NCI-H748 (cell line): Measurements from ENCODE around the gene RFX8.
"Not testable (repeated sequence)": the region's sequence is repeated elsewhere in the genome, so short reads cannot be mapped to it uniquely, and the experiment has no call there.

Experiments
- DNase-seq: peaks from one replicate; lab custom pipeline; 2025; ENCODE audit not compliant: unreplicated experiment; lab: John Stamatoyannopoulos, UW

RFX8 gene

GRCh38 chr2:101486994-101487393, 12.1 kb upstream of the RFX8 start:
- DNase-seq: no peak

DNA sequence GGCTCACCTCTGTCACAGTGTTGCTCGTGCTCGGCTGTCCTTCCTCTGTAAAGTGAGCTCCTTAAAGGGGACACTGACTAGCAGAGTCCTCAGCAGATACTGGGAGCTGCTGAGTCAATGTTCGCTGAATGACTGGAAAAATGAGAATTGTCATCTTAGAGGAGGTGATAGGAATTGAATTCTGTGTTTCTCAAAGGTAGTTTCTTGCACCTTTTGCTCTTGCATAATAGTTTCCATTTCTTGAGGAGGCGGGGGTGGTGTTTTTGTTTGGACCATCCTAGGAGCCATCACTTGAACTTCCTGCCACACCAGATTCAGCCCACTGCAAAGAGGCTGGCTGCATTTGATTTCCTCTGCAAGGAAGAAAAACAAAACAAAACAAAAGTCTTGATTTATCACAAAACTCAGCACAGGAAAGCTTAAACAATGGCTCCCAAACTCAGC, 11.4 kb upstream of the RFX8 start:
- no peak for DNase-seq

GRCh38 chr2:101485856-101486255, 10.9 kb upstream of the RFX8 start:
- DNase-seq: no peak

GRCh38 chr2:101480764-101481163, 5.9 kb upstream of the RFX8 start:
- DNase-seq: no peak

DNA sequence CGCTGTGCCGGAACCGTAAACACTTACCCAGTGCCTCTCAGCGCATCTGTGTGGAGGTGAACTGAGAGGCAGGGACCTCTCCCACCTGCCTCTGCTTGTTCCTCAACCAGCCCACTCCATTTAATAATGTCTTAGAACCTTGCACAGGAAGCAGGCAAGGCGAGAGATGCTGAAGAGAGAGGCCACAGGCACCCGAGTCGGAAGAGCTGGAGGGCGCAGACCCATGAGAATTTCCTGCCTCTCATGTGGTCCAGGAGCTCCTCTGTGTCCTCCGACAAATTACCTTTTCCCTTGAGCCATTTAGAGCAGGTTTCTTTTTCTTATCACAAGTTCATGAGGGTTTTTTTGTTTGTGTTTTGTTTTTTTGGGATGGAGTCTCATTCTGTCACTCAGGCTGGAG, 4.9 kb upstream of the RFX8 start:
- peak; percentile 36 for DNase-seq

- DNase-seq: peak; percentile 67
Measured at GRCh38 chr2:101479328-101479727, 4.4 kb upstream of the RFX8 start.

GRCh38 chr2:101478181-101479001, 3.5 kb upstream of the RFX8 start:
- no peak for DNase-seq

GRCh38 chr2:101477556-101477955, 2.6 kb upstream of the RFX8 start:
- DNase-seq: no peak

- no peak for DNase-seq
Measured at GRCh38 chr2:101476605-101477208, 1.8 kb upstream of the RFX8 start.

DNA sequence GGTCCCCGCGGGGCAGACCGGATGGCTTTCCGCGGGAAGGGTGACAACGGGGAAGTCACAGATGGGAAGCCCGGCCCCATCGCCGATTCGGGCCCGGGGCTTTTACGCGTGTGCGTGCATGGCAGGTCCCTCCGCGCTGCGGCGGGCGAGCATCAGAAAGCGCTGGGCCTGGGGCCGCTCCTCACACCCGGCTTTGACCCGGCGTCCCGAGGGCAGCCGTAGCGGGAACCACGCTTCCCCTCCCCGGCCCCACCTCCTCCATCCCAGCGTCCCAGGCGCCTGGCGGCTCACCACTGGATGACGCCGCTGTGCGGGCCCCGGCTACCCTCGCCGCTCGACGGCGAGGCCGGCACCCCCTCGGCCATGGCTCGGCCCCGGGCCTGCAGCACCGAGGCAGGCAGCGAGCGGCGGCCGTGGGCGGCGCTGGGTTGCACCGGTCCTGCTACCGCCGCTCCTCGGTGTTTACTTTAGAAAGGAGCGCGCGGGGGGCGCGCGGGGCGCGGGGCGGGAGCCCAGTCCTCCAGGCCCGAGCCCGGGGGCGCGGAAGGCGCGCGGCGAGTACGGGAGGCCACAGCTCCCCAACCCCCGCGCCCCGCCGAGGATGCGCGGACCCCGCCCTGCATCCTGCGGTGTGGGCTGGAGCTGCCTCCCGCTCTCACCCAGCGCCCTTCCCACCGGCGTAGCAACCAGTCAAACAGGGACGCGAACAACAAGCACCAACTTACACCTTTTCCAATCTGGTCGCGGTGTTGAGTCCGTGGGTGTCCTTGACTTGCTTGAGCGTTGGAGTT, 806 bp downstream of the RFX8 start:
- peak; percentile 63 for DNase-seq

GRCh38 chr2:101473591-101473910, 1.4 kb downstream of the RFX8 start:
- no peak for DNase-seq

DNA sequence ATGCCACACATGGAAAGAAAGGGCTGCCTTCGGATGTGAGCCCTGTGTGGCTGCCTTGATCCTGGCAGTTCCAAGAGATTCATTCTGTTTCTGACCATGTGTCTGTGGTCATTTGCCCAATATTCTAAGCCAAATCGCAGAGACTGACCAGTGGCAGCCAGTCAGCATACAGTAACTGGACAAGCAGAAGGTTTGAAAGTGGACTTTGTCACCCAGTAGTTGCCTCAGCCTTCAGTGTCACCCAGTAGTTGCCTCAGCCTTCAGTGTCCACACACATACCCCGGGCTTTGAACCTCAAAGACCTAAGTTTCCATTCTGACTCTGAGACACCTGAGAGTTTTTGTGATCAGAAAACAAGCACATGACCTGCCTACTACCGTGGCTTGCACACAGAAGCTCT, 5.0 kb downstream of the RFX8 start:
- no peak for DNase-seq

DNA sequence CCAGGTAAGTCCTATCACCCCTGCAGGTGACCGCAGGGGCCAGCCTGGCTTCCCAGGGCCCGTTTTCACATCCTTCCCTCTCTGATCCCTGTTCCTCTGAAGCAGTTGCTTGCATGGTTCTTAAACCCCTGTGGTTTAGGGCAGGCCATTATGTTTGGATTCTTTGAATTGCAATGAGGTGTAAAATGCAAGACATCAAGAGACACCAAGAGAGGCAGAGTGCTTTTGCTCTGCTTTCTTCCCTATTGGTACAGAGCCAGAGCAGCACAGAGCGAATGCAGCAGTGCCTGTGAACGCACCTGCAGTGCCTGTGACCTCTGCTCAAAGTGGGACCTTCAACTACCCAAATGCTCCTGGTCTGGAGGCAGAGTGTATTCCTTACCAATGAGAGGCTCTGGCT, 7.6 kb downstream of the RFX8 start:
- DNase-seq: no peak

- DNase-seq: no peak
Measured at GRCh38 chr2:101466426-101466825, 8.5 kb downstream of the RFX8 start.

GRCh38 chr2:101464841-101465240, 10.1 kb downstream of the RFX8 start:
- DNase-seq: no peak

GRCh38 chr2:101463911-101464641, 10.8 kb downstream of the RFX8 start:
- DNase-seq: no peak

DNA sequence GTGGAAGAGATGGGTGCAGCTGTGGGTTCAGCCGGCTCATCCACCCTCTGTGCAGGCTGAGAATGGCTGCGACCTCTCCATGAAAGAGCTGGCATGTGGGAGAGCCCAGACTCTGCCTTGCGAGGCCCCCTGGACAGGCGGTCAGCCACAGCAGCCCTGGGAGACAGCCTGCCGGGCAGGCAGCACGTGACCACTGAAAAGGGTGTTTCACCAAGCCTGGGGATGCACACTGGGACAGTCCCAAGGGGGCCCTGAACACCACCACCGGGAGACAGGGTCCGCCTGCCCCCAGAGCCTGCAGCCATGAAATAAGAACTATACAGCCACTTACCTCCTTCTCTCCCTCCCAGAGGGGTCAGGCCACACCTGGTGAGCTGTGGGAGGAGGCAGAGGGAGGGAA, 11.5 kb downstream of the RFX8 start:
- no peak for DNase-seq

DNA sequence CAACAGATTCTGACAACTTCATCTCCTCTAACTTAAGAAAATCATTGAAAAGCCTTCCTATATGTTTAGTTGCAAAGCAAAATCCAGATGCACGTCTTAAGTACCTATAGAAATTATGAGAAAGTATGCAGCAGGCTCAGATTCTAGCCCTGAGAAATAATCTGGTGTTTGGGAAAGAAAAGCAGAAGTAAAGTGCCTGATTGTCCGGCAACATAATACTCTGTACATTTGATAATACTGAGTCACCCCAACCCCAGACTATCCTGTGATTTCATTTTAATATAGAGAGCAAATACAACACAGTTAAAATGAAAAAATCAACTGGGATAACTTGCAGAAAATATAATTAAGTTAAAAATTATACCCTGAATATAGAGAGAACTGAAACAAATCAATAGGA, 13.5 kb downstream of the RFX8 start:
- no peak for DNase-seq

DNA sequence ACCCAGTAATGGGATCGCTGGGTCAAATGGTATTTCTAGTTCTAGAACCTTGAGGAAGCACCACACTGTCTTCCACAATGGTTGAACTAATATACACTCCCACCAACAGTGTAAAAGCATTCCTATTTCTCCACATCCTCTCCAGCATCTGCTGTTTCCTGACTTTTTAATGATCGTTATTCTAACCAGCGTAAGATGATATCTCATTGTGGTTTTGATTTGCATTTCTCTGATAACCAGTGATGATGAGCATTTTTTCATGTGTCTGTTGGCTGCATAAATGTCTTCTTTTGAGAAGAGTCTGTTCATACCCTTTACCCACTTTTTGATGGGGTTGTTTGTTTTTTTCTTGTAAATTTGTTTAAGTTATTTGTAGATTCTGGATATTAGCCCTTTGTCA, 20.5 kb downstream of the RFX8 start:
- DNase-seq: not testable (repeated sequence)

GRCh38 chr2:101450965-101451364, 23.9 kb downstream of the RFX8 start:
- DNase-seq: no peak

DNA sequence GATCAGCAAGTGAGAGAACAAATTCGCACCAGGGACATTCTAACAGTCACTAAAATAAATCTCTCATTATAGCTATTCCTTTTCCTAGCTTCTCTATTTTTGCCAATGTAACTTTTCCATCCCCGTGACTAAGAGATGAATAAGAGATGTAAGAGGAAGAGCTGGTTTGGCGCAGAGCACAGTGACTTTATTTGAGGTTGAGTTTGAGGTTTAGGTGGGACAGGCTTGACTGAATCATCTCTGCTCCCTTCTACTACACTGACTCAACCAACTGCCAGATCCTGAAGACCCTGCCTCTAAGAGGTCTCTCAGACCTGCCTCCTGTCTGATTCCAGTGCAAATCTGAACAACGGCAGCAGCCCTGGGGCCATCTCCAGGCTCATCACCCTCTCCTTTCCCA, 28.0 kb downstream of the RFX8 start:
- DNase-seq: no peak
